H9 (cell line): ENCODE data around the gene INPP5F. TPM values are rescaled to one million over a fixed set of nuclear protein-coding genes. Genes with fewer than 3 reads are reported as not detected.
"Not testable (repeated sequence)": the region's sequence is repeated elsewhere in the genome, so short reads cannot be mapped to it uniquely, and the experiment has no call there.

ENCODE experiments used
- DNase-seq: peaks from one replicate; pipeline ENCODE4 v3.0.0-alpha.2; 2017
- H2AFZ ChIP-seq: one replicate; pipeline ENCODE4 v1.6.1; 2013; ENCODE audit warnings: mild to moderate bottlenecking, low read length, control low read depth, moderate library complexity
- H2AK5ac ChIP-seq: 2 replicates; pipeline ENCODE4 v1.6.1; 2013; ENCODE audit warnings: low read length, control low read depth, mixed read lengths; ENCODE audit not compliant: insufficient read length
- H2BK120ac ChIP-seq: one replicate; pipeline ENCODE4 v1.6.1; 2013; ENCODE audit warnings: low read depth, mild to moderate bottlenecking, low read length, control low read depth, inconsistent platforms; ENCODE audit not compliant: poor library complexity, severe bottlenecking
- H2BK12ac ChIP-seq: 2 replicates; pipeline ENCODE4 v1.6.1; 2013; ENCODE audit warnings: low read length, control low read depth, mixed read lengths, low read depth; ENCODE audit not compliant: insufficient read length
- H2BK15ac ChIP-seq: 2 replicates; pipeline ENCODE4 v1.6.1; 2013; ENCODE audit warnings: low read depth, low read length, control low read depth
- H2BK20ac ChIP-seq: one replicate; pipeline ENCODE4 v1.6.1; 2013; ENCODE audit warnings: low read depth, mild to moderate bottlenecking, low read length, control low read depth, inconsistent platforms; ENCODE audit not compliant: poor library complexity, severe bottlenecking
- H2BK5ac ChIP-seq: 2 replicates; pipeline ENCODE4 v1.6.1; 2013; ENCODE audit warnings: low read length, control low read depth, mixed read lengths; ENCODE audit not compliant: insufficient read length
- H3K14ac ChIP-seq: 2 replicates; pipeline ENCODE4 v1.6.1; 2013; ENCODE audit warnings: low read length, control low read depth; ENCODE audit not compliant: insufficient read depth
- H3K18ac ChIP-seq: 2 replicates; pipeline ENCODE4 v1.6.1; 2013; ENCODE audit warnings: low read depth, mild to moderate bottlenecking, mixed read lengths, low read length, control low read depth; ENCODE audit not compliant: insufficient read length
- H3K23ac ChIP-seq: 2 replicates; pipeline ENCODE4 v1.6.1; 2013; ENCODE audit warnings: low read length, control low read depth, mixed read lengths, low read depth; ENCODE audit not compliant: insufficient read length
- H3K23me2 ChIP-seq: 2 replicates; pipeline ENCODE4 v1.6.1; 2013; ENCODE audit warnings: low read depth, mild to moderate bottlenecking, mixed read lengths, low read length, control low read depth; ENCODE audit not compliant: insufficient read length, poor library complexity, severe bottlenecking
- H3K27ac ChIP-seq: 2 replicates; pipeline ENCODE4 v1.5.1; 2013; ENCODE audit warnings: low read length, control low read depth, mixed read lengths, low read depth; ENCODE audit not compliant: insufficient read length
- H3K27me3 ChIP-seq: 2 replicates; pipeline ENCODE4 v1.6.1; 2013; ENCODE audit warnings: low read length, control low read depth, inconsistent platforms; ENCODE audit not compliant: insufficient read depth
- H3K4ac ChIP-seq: 2 replicates; pipeline ENCODE4 v1.6.1; 2013; ENCODE audit warnings: low read depth, mild to moderate bottlenecking, control low read depth, inconsistent platforms, low read length, moderate library complexity
- H3K4me1 ChIP-seq: 2 replicates; pipeline ENCODE4 v1.6.1; 2013; ENCODE audit warnings: low read length, control low read depth, inconsistent platforms; ENCODE audit not compliant: insufficient read depth
- H3K4me2 ChIP-seq: 2 replicates; pipeline ENCODE4 v1.6.1; 2013; ENCODE audit warnings: low read length, control low read depth, mixed read lengths; ENCODE audit not compliant: insufficient read length, insufficient read depth
- H3K56ac ChIP-seq: 2 replicates; pipeline ENCODE4 v1.6.1; 2013; ENCODE audit warnings: low read depth, mild to moderate bottlenecking, mixed read lengths, low read length, control low read depth; ENCODE audit not compliant: insufficient read length
- H3K79me1 ChIP-seq: 2 replicates; pipeline ENCODE4 v1.6.1; 2013; ENCODE audit warnings: low read depth, mild to moderate bottlenecking, moderate library complexity, low read length, control low read depth, inconsistent platforms; ENCODE audit not compliant: insufficient read depth, poor library complexity, severe bottlenecking
- H3K79me2 ChIP-seq: 2 replicates; pipeline ENCODE4 v1.6.1; 2013; ENCODE audit warnings: low read length, control low read depth, inconsistent platforms; ENCODE audit not compliant: insufficient read depth
- H3K9ac ChIP-seq: 2 replicates; pipeline ENCODE4 v1.6.1; 2013; ENCODE audit warnings: low read length, control low read depth, mixed read lengths; ENCODE audit not compliant: insufficient read length; ENCODE audit errors: extremely low read depth
- H3K9me3 ChIP-seq: one replicate; pipeline ENCODE4 v1.6.1; 2013; ENCODE audit warnings: low read depth, low read length, inconsistent platforms; ENCODE audit not compliant: control insufficient read depth
- H3T11ph ChIP-seq: one replicate; pipeline ENCODE4 v1.6.1; 2013; ENCODE audit warnings: mild to moderate bottlenecking, low read length, control low read depth, inconsistent platforms
- H4K20me1 ChIP-seq: one replicate; pipeline ENCODE4 v1.6.1; 2013; ENCODE audit not compliant: control insufficient read depth, insufficient read length, insufficient read depth
- H4K5ac ChIP-seq: 2 replicates; pipeline ENCODE4 v1.6.1; 2013; ENCODE audit warnings: low read depth, mild to moderate bottlenecking, mixed read lengths, low read length, control low read depth; ENCODE audit not compliant: insufficient read length
- H4K8ac ChIP-seq: replicated peaks from 2 replicates; pipeline ENCODE4 v1.6.1; 2013; ENCODE audit warnings: low read length, control low read depth, mixed read lengths, low read depth; ENCODE audit not compliant: insufficient read length
- H4K91ac ChIP-seq: 2 replicates; pipeline ENCODE4 v1.6.1; 2013; ENCODE audit warnings: low read depth, mild to moderate bottlenecking, moderate library complexity, mixed read lengths, low read length, control low read depth; ENCODE audit not compliant: insufficient read length
- H3K27ac Mint-ChIP-seq, 3 experiments: 2 replicates in 2 of 3; 3 replicates in 1 of 3; pipeline ENCODE4 v1.8.0; 2020 to 2021; ENCODE audit warnings: mixed read lengths in 3 of 3, mild to moderate bottlenecking in 1 of 3, moderate library complexity in 1 of 3
- H3K27me3 Mint-ChIP-seq: 2 replicates; pipeline ENCODE4 v1.8.0; 2021; ENCODE audit warnings: low read depth, mild to moderate bottlenecking, moderate library complexity, mixed read lengths
- H3K36me3 Mint-ChIP-seq, 3 experiments: 2 replicates in 2 of 3; 3 replicates in 1 of 3; pipeline ENCODE4 v1.8.0; 2020 to 2021; ENCODE audit warnings: low read depth in 3 of 3, mixed read lengths in 3 of 3; ENCODE audit not compliant: insufficient read depth in 1 of 3
- H3K4me1 Mint-ChIP-seq, 2 experiments: 2 replicates each; pipeline ENCODE4 v1.8.0; 2020; ENCODE audit warnings: mixed read lengths in 2 of 2
- H3K4me3 Mint-ChIP-seq, 2 experiments: 2 replicates in 1 of 2; 3 replicates in 1 of 2; pipeline ENCODE4 v1.8.0; 2020 to 2021; ENCODE audit warnings: mild to moderate bottlenecking in 2 of 2, mixed read lengths in 2 of 2, moderate library complexity in 1 of 2
- H3K9me3 Mint-ChIP-seq, 2 experiments: 2 replicates in 1 of 2; 3 replicates in 1 of 2; pipeline ENCODE4 v1.8.0; 2020; ENCODE audit warnings: mild to moderate bottlenecking in 2 of 2, mixed read lengths in 2 of 2, moderate library complexity in 1 of 2
- CTCF ChIP-seq: fragments of 200-600 bp; sonication (generic); conservative IDR thresholded peaks from 3 replicates; pipeline ENCODE4 v1.8.0; 2021; ENCODE audit warnings: antibody characterized with exemption, mild to moderate bottlenecking
- WGBS: extraction: QIAGEN DNeasy Blood & Tissue Kit; methylation state at CpG from one replicate; pipeline ENCODE4 v1.1.7; 2013; ENCODE audit warnings: missing lambda C conversion rate, low lambda C conversion rate, mixed read lengths; ENCODE audit not compliant: insufficient read length; ENCODE audit errors: extremely low coverage; 5-methylcytosine and 5-hydroxymethylcytosine counted together
- total RNA-seq: library from RNA; stranded (reverse); gene quantifications from 2 replicates; pipeline ENCODE4 v1.2.1, GENCODE V29; 2021

INPP5F gene
- total RNA-seq, 1 experiment from 2014 or later = 108 TPM

DNA sequence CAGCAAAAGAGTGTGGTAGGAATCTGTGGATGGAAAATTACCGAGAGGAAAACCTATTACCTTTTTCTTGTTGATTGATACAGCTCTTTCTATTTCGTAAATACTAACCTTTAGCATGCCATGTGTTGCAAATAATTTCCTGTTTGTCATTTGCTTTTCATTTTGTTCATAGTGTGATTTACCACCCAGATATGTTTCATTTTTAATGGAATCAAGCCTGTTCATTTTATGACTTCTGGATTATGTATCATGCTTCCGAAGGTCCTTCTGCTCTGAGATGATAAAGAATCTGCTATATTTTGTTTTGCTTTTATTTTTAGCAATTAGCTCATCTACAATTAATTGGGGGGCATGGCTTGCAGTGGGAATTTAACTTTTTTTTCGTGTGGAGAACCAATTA is 46.5 kb downstream of the INPP5F start:
- no peaks in the 10 kb centered on the region for H3K79me1 ChIP-seq
- no peak overlapping the region for H2BK20ac ChIP-seq
- H3K4me2 ChIP-seq = no peak overlapping the region
- no peak overlapping the region for H3K27ac ChIP-seq
- no peak overlapping the region for H3K14ac ChIP-seq
- no peak overlapping the region for H3K4ac ChIP-seq
- H3K9me3 ChIP-seq = no peaks in the 10 kb centered on the region
- Mint-ChIP-seq H3K27ac (0 out of 7 replicates have a peak overlapping the region, but pooled peaks of 1 of the 3 experiments have one; percentile 37), H3K36me3 (no peaks in the 10 kb centered on the region), H3K4me3 (no peak overlapping the region), H3K9me3 (no peaks in the 10 kb centered on the region), H3K27me3 (no peaks in the 10 kb centered on the region), H3K4me1 (no peaks in the 10 kb centered on the region)
- H3K23ac ChIP-seq = no peak overlapping the region
- WGBS = no CpG with 5 or more reads among the region's 4 CpGs
- H3K79me2 ChIP-seq = no peaks in the 10 kb centered on the region
- no peak overlapping the region for H2AFZ ChIP-seq
- no peak overlapping the region for H4K5ac ChIP-seq
- H2BK120ac ChIP-seq = no peak overlapping the region
- no peak for DNase-seq
- H3K4me1 ChIP-seq = no peaks in the 10 kb centered on the region
- no peak for TF ChIP-seq CTCF
- H3K27me3 ChIP-seq = no peaks in the 10 kb centered on the region
- no peak overlapping the region for H2BK5ac ChIP-seq
- H2AK5ac ChIP-seq = no peak overlapping the region
- H3K9ac ChIP-seq = no peak overlapping the region
- no peaks in the 10 kb centered on the region for H4K20me1 ChIP-seq
- no peak overlapping the region for H2BK12ac ChIP-seq
- H3K56ac ChIP-seq = no peak overlapping the region
- no peak overlapping the region for H3K18ac ChIP-seq
- no peak overlapping the region for H4K8ac ChIP-seq
- no peak overlapping the region for H3T11ph ChIP-seq
- H2BK15ac ChIP-seq = no peak overlapping the region
- no peaks in the 10 kb centered on the region for H3K23me2 ChIP-seq
- no peak overlapping the region for H4K91ac ChIP-seq

DNA sequence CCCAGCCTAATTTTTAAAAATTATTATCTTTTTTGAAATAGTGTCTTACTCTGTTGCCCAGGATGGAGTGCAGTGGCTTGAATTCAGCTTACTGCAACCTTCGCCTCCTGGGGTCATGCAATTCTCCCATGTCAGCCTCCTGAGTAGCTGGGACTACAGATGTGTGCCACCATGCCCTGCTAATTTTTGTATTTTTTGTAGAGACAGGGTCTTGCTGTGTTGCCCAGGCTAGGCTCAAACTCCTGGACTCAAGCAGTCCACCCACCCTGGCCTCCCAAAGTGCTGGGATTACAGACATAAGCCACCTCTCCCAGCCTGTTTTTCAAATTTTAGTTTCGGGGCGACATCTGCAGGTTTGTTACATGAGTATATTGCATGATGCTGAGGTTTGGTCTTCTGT is 47.2 kb downstream of the INPP5F start:
- H3K18ac ChIP-seq, H3K9me3 ChIP-seq, H3K23me2 ChIP-seq, H2BK15ac ChIP-seq, H3K9me3 Mint-ChIP-seq, H2AK5ac ChIP-seq, H3K4me1 Mint-ChIP-seq, H2BK5ac ChIP-seq, H2BK20ac ChIP-seq, H3K36me3 Mint-ChIP-seq, H3K23ac ChIP-seq, H3K4me2 ChIP-seq, H3K14ac ChIP-seq, H2BK120ac ChIP-seq, H3K27ac Mint-ChIP-seq, H4K20me1 ChIP-seq, H4K5ac ChIP-seq, H3K4me1 ChIP-seq, H3K9ac ChIP-seq, H3K79me2 ChIP-seq, H4K8ac ChIP-seq, H3K56ac ChIP-seq, H3K27me3 ChIP-seq, DNase-seq, H3K27me3 Mint-ChIP-seq, H2AFZ ChIP-seq, H3T11ph ChIP-seq, H3K4me3 Mint-ChIP-seq, H3K27ac ChIP-seq, H4K91ac ChIP-seq, H3K79me1 ChIP-seq, H2BK12ac ChIP-seq, H3K4ac ChIP-seq: not testable (repeated sequence)
- no CpG with 5 or more reads among the region's 3 CpGs for WGBS
